Activated naive CD4-positive, alpha-beta T cell treated with anti-CD3 and anti-CD28 coated beads, Interleukin-2, amount 50 U/mL, for 24 hours (primary cell): ENCODE results near the gene PRH1.

Source experiments
- H3K27ac Mint-ChIP-seq: one replicate; pipeline ENCODE4 v1.8.0; 2021; ENCODE audit warnings: mild to moderate bottlenecking, mixed read lengths
- H3K27me3 Mint-ChIP-seq: one replicate; pipeline ENCODE4 v1.8.0; 2021; ENCODE audit warnings: mixed read lengths
- H3K36me3 Mint-ChIP-seq: one replicate; pipeline ENCODE4 v1.8.0; 2021; ENCODE audit warnings: mixed read lengths
- H3K4me1 Mint-ChIP-seq: one replicate; pipeline ENCODE4 v1.8.0; 2021; ENCODE audit warnings: mixed read lengths
- H3K4me3 Mint-ChIP-seq: one replicate; pipeline ENCODE4 v1.8.0; 2021; ENCODE audit warnings: mild to moderate bottlenecking, mixed read lengths
- H3K9me3 Mint-ChIP-seq: one replicate; pipeline ENCODE4 v1.8.0; 2021; ENCODE audit warnings: mixed read lengths

PRH1 gene

GRCh38 chr12:10861366-10861765 lies 22.7 kb downstream of the PRH1 start:
- Mint-ChIP-seq H3K4me1 (peaks cover 4% of the 10 kb centered on the region), H3K27me3 (no peaks in the 10 kb centered on the region), H3K4me3 (no peak overlapping the region), H3K27ac (no peak overlapping the region), H3K9me3 (peaks cover 57% of the 10 kb centered on the region), H3K36me3 (peaks cover 90% of the 10 kb centered on the region)

- H3K4me3 Mint-ChIP-seq, result no peak overlapping the region
- peaks cover 56% of the 10 kb centered on the region for H3K36me3 Mint-ChIP-seq
- peaks cover 36% of the 10 kb centered on the region for H3K4me1 Mint-ChIP-seq
- H3K9me3 Mint-ChIP-seq, result peaks cover 36% of the 10 kb centered on the region
- H3K27me3 Mint-ChIP-seq, result no peaks in the 10 kb centered on the region
- no peak overlapping the region for H3K27ac Mint-ChIP-seq
Measured at GRCh38 chr12:10855807-10856206, 28.2 kb downstream of the PRH1 start.

- Mint-ChIP-seq H3K4me3 (no peak overlapping the region), H3K27ac (no peak overlapping the region), H3K27me3 (no peaks in the 10 kb centered on the region), H3K9me3 (peaks cover 15% of the 10 kb centered on the region), H3K36me3 (peaks cover 45% of the 10 kb centered on the region), H3K4me1 (peaks cover 48% of the 10 kb centered on the region)
Measured at GRCh38 chr12:10853776-10854175, 30.3 kb downstream of the PRH1 start.

GRCh38 chr12:10851243-10851858 lies 32.7 kb downstream of the PRH1 start:
- H3K36me3 Mint-ChIP-seq, result peaks cover 34% of the 10 kb centered on the region
- no peaks in the 10 kb centered on the region for H3K27me3 Mint-ChIP-seq
- H3K4me1 Mint-ChIP-seq, result peaks cover 48% of the 10 kb centered on the region
- no peak overlapping the region for H3K4me3 Mint-ChIP-seq
- no peaks in the 10 kb centered on the region for H3K9me3 Mint-ChIP-seq
- no peak overlapping the region for H3K27ac Mint-ChIP-seq

DNA sequence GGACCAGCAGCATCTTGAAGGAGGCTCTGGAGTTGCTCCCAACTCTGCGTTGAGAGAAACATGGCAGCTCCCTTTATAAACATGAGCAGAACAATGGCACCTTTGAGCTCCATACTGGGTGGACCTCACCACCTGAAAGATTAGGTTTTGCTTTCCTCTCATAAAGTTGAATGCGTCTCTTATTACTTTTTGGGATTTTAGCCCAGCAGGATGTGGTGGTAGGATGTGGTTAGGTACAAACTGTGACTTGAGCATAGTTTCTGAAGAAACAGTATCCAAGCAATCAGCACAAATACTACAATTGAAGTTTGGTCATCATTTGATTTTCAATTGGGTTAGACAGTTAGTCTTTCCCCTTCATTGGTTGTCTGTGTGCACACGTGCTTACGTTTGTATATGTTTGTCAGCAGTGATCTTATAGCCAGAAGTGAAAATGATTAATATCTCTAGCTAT lies 34.6 kb downstream of the PRH1 start, which contains the start of gene PRR4:
Gene PRR4, minus strand, starts transcription at position 51 of the 454 bp plus-strand sequence. Its CDS starts 38 bp downstream, at position 13.
- Mint-ChIP-seq H3K4me1 (peaks cover 41% of the 10 kb centered on the region), H3K36me3 (peaks cover 32% of the 10 kb centered on the region), H3K4me3 (no peak within 1 kb of the TSS), H3K9me3 (no peaks in the 10 kb centered on the region), H3K27ac (no peak within 1 kb of the TSS), H3K27me3 (no peaks in the 10 kb centered on the region)

DNA sequence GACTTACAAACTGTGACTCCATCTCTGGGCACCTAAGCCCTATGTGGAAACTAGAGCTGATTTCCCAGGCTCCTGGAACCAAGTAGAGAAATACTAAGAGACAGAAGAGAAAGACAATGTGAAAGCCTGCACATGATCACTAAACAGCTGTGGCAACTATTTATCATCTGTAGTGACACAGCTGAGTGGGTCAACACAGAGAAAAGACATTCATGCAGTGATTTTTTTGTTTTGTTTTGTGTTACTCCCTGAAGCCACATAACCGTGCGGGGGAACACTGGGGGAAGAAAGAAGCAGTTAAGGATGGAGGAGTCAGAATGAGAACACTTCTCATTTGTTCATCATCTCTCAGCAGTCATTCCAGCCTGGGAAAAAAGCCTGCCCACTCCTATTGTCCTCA lies 36.3 kb downstream of the PRH1 start:
- no peak overlapping the region for H3K27ac Mint-ChIP-seq
- H3K27me3 Mint-ChIP-seq, result no peaks in the 10 kb centered on the region
- peaks cover 30% of the 10 kb centered on the region for H3K36me3 Mint-ChIP-seq
- H3K4me1 Mint-ChIP-seq, result peaks cover 36% of the 10 kb centered on the region
- H3K4me3 Mint-ChIP-seq, result no peak overlapping the region
- H3K9me3 Mint-ChIP-seq, result no peaks in the 10 kb centered on the region

DNA sequence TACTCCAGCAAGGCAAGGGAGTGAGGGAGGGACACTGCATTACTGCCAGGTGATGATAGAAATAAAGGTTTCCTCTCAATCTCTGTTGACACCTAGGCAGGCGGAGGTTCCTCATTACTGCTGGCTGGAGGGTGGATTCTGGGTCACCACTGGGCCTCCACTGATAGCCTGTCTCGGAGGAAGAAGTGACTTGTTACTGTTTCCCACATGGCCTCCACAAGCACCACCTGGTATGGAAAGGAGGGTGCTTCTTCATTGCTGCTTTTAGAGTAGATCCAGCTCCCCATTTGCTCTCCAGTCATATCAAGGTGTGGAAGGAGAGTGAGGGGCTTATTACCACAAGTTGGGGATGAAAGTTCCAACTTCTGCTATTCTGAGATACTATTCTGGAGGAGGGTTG lies 41.2 kb downstream of the PRH1 start:
- no peak overlapping the region for H3K4me3 Mint-ChIP-seq
- H3K27me3 Mint-ChIP-seq, result no peaks in the 10 kb centered on the region
- peaks cover 5% of the 10 kb centered on the region for H3K9me3 Mint-ChIP-seq
- no peak overlapping the region for H3K27ac Mint-ChIP-seq
- H3K4me1 Mint-ChIP-seq, result peaks cover 3% of the 10 kb centered on the region
- H3K36me3 Mint-ChIP-seq, result peaks cover 28% of the 10 kb centered on the region

DNA sequence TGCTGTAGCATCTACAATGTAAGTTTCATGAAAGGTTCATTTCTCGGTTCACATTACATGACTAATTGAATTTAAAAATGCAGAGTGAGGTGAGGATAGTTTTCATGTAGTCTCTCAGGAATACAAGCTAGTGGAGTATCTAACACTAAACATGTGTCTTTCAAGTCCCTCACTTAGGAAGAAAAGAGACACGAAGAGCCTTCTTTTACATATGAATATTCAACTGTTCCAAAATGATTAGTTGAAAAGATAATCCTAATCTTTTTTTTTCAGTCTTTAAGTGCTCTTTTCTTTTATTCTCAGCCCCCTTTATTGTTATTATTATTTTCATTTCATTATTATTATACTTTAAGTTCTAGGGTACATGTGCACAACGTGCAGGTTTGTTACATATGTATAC lies 45.6 kb downstream of the PRH1 start:
- H3K4me1 Mint-ChIP-seq, result peaks cover 3% of the 10 kb centered on the region
- no peak overlapping the region for H3K4me3 Mint-ChIP-seq
- H3K27ac Mint-ChIP-seq, result no peak overlapping the region
- peaks cover 14% of the 10 kb centered on the region for H3K36me3 Mint-ChIP-seq
- no peaks in the 10 kb centered on the region for H3K27me3 Mint-ChIP-seq
- H3K9me3 Mint-ChIP-seq, result peaks cover 5% of the 10 kb centered on the region
